Epithelial cell of proximal tubule (primary cell): ENCODE measurements around the gene CNTNAP1. TPM values are rescaled to one million over a fixed set of nuclear protein-coding genes. Genes with fewer than 3 reads are reported as not detected.

ENCODE experiments used
- DNase-seq: peaks from one replicate; pipeline ENCODE4 v3.0.0-alpha.2; 2011; ENCODE audit warnings: low read depth
- H3K4me3 ChIP-seq: 2 replicates; pipeline ENCODE4 v1.5.1; 2011; ENCODE audit warnings: low read depth, mild to moderate bottlenecking, low read length
- CTCF ChIP-seq: conservative IDR thresholded peaks from 2 replicates; pipeline ENCODE4 v1.5.1; 2012; ENCODE audit warnings: low read depth, mild to moderate bottlenecking, low read length
- total RNA-seq: library from RNA; depleted of rRNA; stranded (reverse); fragments of >200 nt; gene quantifications from 2 replicates; pipeline ENCODE4 v1.2.3, GENCODE V29; 2015

The CNTNAP1 gene
- total RNA-seq, 1 donor from 2014 or later: 11.8 TPM

GRCh38 chr17:42698736-42699414, 16.5 kb downstream of the CNTNAP1 start:
- no peak for DNase-seq
- no peak for TF ChIP-seq CTCF
- no peak overlapping the region for H3K4me3 ChIP-seq

- no peak for TF ChIP-seq CTCF
- H3K4me3 ChIP-seq: no peak overlapping the region
- DNase-seq: no peak
Observed at GRCh38 chr17:42699415-42699740, 17.0 kb downstream of the CNTNAP1 start.

- H3K4me3 ChIP-seq: no peak overlapping the region
- no peak for DNase-seq
- no peak for TF ChIP-seq CTCF
Observed at GRCh38 chr17:42700586-42701289, 18.4 kb downstream of the CNTNAP1 start.

- TF ChIP-seq CTCF: no peak
- no peak for DNase-seq
- no peak overlapping the region for H3K4me3 ChIP-seq
Observed at GRCh38 chr17:42702446-42702845, 20.1 kb downstream of the CNTNAP1 start.

GRCh38 chr17:42704490-42704836, 22.1 kb downstream of the CNTNAP1 start:
- DNase-seq: no peak
- no peak for TF ChIP-seq CTCF
- H3K4me3 ChIP-seq: no peak overlapping the region

- no peak for DNase-seq
- no peak overlapping the region for H3K4me3 ChIP-seq
- no peak for TF ChIP-seq CTCF
Observed at GRCh38 chr17:42704837-42705494, 22.6 kb downstream of the CNTNAP1 start.

GRCh38 chr17:42706732-42707131, 24.4 kb downstream of the CNTNAP1 start:
- no peak overlapping the region for H3K4me3 ChIP-seq
- TF ChIP-seq CTCF: no peak
- DNase-seq: no peak
